UCSD-AML1 (cell line): Measurements from ENCODE around the gene PAPOLB.
A peak's percentile ranks its signal among the peaks of the same experiment; 100 is the strongest.

Source experiments
- DNase-seq: peaks from one replicate; lab custom pipeline; 2025; ENCODE audit not compliant: unreplicated experiment; lab: John Stamatoyannopoulos, UW

The PAPOLB gene

GRCh38 chr7:4825081-4825480, 36.7 kb downstream of the PAPOLB start:
- no peak for DNase-seq

DNA sequence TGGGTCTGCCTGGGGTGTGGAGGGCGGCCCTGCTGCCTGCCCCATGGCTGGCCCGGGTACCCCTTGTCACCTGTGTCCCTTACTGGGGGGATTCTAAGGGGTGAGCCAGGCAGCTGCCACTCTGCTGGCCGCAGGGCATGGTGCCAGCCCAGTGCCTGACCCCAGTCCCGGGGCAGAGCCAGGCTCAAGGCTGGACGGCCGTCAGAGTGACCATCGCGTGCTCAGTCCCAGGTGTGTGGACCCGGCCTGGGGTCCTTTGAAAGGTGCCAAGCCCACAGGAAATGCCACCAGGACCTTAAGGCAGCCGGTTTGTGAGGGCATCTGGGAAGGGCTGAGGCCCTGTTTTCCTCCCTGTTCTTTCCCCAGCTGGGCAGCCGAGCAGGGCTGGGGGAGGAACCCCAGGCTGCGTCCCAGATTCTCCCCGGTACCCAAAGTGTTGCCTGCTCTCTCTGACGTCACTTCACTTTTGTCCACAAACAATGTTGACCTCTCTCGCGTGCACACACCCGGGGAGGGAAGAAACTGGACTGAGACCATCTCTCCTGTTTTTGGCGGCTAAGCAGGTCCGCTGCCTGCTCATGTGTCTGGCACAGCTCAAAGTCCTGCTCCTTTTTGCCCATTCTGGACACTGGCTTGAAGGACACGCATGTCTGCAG, 37.6 kb downstream of the PAPOLB start:
- DNase-seq = no peak

- DNase-seq = peak; percentile 22
These were observed 38.2 kb downstream of the PAPOLB start for GRCh38 chr7:4823441-4824119.

DNA sequence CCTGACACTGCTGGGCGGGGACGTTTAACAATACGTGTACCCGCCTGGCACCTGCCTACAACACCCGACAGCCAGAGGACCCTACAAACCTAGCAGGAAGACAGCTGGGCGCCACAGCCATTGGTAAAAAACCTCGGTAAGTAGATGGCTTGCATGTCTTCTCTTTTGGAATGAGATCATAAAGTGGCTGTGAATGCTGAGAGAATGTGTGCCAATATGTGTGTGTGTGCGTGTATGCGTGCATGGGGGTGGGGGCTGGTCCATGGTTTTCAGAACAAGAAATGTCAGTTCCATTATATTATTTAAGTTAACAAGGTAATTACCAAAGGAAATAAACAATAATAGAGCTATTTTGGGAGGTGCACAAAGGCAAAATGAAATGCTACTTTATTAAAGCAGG, 39.2 kb downstream of the PAPOLB start:
- no peak for DNase-seq

DNA sequence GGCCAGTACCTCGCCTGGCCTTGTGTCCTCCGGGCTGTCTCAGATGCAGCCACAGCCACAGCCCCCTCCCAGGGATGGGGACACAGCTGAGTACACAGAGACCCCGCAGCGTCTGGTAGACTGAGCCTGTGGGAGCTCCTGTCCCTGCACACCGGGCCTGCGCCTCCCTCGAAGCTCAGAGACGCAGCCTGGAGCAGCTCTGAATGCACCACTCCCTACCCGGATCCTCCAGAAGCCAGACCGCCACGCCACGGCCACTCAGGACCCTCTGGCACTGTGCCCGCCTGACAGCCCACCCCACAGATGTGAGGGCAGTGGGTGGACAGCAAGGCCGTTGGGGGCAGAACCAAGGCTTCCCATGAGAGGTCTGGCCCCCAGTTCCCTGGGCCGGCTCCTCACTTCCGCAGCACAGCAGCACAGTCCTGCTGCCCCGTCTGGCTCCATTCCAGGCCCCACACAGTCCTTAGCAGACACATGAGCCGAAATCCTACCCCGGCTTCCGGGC, 40.8 kb downstream of the PAPOLB start:
- DNase-seq = no peak

DNA sequence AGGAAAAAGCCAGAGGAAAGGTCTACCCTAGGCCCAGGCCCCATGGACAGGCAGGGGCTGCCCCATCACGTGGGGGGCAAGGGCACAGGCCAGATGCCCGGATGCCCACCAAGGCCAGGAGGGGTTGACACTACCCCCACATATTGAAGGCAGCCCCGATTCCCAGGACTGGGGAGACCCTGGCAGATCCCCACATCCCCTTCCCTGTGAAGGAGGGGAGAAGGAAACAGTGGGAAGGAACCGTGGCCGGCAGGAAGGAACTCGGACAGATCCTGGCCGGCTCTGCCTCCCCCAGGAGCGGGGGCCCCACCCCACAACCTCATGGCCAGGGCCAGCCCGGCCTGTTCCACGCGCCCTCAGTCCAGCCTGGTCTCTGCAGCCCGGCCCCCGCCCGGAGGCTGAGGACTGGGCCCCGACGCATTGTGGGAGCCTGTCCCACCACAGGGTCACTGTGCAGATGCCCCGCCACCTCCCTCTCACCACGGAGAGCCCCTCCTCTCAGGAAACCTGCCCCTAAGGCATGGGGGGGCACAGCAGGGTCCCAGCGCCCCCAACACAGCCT, 41.3 kb downstream of the PAPOLB start:
- DNase-seq = no peak

GRCh38 chr7:4819560-4820404, 42.0 kb downstream of the PAPOLB start:
- DNase-seq = no peak

- DNase-seq = no peak
These were observed 43.6 kb downstream of the PAPOLB start for GRCh38 chr7:4818000-4818794.

DNA sequence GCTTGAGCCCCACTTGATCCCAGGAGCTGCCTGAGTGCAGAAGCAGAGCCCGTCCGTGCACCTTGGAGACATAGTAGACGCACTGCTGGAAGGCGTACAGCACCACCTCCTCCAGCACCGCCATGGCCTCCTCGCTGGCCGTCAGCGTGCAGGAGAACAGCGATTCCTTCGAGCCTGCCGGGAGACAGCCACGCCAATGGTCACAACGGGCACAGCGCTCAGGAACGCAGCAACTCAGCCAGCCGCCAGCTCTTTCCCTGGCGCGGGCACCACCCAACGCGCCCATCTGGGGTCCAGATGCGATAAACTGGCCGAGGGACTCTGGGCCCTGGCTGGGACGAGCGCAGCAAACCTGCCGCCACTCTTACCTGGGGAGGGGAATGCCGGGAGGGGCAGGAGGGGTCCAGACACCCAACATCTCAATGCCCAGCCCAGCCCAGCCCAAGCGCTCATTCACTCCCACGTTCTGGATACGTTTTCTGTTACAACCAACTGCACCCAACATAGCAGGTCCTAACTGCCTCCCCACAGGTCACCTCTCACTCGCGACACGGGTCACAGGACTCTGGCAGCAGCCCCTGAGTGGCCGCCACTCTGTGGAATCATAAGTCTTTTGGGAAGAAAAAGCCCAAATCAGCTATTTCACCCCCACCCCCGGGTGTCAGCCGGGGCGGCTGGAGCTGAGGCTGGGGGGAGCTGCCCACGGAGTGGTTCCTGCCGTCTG, 44.5 kb downstream of the PAPOLB start:
- no peak for DNase-seq

DNA sequence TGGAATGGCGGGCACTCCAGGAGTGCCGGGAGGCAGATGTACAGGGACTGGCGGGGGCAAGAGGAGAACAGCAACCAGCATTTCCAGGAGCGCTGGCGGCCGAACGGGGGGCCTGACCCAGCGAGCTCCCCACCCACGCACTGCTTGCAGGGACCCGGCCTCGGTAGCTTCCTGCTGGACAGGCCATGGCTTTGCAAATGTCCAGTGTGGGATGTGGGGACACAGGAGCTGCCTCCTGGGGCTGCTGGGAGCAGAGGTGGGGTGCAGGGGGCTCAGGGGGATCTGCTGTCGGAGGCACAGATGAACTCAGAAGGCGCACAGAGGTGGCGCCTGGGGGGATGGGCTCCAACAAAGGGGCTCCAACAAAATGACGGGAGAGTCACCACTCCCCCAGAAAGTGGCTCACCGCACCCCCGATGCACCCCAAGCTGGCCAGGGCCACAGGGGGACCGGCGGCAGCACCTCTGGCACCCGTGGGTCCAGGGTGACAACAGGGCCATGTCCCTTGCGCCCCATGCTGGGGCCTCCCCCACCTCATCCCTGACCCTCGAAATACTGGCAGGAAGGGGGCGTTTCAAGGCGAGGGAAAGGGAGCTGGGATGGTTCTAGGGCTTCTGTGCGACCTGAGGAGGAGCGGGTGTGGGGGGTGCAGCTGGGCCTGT, 45.3 kb downstream of the PAPOLB start:
- no peak for DNase-seq

- DNase-seq = peak; percentile 10
These were observed 46.0 kb downstream of the PAPOLB start for GRCh38 chr7:4815609-4816418.

DNA sequence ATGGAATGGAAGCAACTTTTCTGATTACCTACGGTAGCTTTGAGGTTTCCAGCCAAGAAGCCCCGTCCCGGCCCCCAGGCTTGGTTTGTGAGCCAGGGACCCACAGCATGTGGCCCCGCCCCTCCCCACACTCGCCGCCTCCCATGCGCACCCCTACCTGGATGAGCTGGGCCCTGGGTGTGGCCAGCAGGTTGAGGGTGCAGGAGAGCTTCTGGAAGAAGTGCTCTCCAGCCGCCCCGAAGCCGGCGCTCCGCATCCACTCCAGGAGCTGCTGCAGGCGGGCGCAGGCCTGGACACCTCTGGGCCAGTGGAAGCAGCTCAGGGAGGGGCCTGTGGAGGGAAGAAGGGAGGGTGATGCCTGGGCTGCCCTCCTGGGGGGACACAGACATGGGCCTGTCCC, 46.7 kb downstream of the PAPOLB start:
- no peak for DNase-seq

DNA sequence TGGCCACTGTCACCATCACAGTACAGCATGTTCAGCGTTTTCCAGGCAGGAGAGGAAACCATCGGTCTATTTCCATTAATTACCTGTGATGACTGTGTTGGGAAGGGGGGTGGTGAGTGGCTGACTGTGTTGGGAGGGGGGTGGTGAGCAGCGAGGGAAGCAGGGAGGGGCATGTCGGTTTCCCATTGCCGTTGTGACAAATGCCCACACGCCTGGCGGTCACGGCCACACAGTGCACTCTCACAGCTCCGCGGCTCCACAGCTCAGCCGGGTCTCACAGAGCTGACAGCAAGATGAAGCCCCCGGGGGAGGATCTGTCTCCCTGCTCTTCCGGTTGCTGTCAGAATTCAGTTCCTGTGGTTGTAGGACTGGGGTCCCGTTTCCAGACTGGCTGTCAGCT, 47.4 kb downstream of the PAPOLB start:
- DNase-seq = peak; percentile 79

GRCh38 chr7:4809666-4810065, 52.2 kb downstream of the PAPOLB start:
- DNase-seq = no peak

- peak; percentile 77 for DNase-seq
These were observed 52.7 kb downstream of the PAPOLB start for GRCh38 chr7:4809091-4809591.

DNA sequence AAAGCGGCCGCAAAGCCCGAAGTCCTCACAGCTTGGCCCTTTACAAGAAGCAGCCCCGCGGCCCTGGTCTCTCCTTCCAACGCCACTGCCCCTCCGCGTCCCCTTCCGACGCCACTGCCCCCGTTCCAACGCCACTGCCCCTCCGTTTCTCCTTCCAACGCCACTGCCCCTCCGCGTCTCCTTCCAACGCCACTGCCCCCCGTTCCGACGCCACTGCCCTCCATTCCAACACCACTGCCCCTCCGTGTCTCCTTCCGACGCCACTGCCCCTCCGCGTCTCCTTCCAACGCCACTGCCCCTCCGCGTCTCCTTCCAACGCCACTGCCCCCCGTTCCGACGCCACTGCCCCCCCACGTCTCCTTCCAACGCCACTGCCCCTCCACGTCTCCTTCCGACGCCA, 53.3 kb downstream of the PAPOLB start:
- DNase-seq = no peak

- no peak for DNase-seq
These were observed 53.8 kb downstream of the PAPOLB start for GRCh38 chr7:4808026-4808425.
